Right kidney (tissue), 9 donors: ENCODE data around the gene SGPL1.
A peak's percentile ranks its signal among the peaks of the same experiment; 100 is the strongest.
"Not testable (repeated sequence)": the region's sequence is repeated elsewhere in the genome, so short reads cannot be mapped to it uniquely, and the experiment has no call there.

ENCODE experiments used
- DNase-seq: peaks from one replicate; pipeline ENCODE4 v3.0.0-alpha.2; 2016
- long read RNA-seq, 8 donors: transcript quantifications; one replicate each; lab custom pipeline, GENCODE V29; 2026

The SGPL1 gene
- long read RNA-seq, donor 1, full-length matches to known transcripts, result 1 of 1 reads
- long read RNA-seq, donor 1, partial matches to known transcripts, result 0 of 1 reads
- long read RNA-seq, donor 1, other reads (novel, unspliced or antisense), result 0 of 1 reads
- long read RNA-seq, donor 2, full-length matches to known transcripts, result 2 of 162 reads
- long read RNA-seq, donor 2, partial matches to known transcripts, result 154 of 162 reads
- long read RNA-seq, donor 2, other reads (novel, unspliced or antisense), result 6 of 162 reads
- long read RNA-seq, donor 3, partial matches to known transcripts, result 55 of 131 reads
- long read RNA-seq, donor 3, other reads (novel, unspliced or antisense), result 76 of 131 reads
- long read RNA-seq, donor 4, full-length matches to known transcripts, result 3 of 207 reads
- long read RNA-seq, donor 4, partial matches to known transcripts, result 70 of 207 reads
- long read RNA-seq, donor 4, other reads (novel, unspliced or antisense), result 134 of 207 reads
- long read RNA-seq, donor 5, full-length matches to known transcripts, result 1 of 306 reads
- long read RNA-seq, donor 5, partial matches to known transcripts, result 296 of 306 reads
- long read RNA-seq, donor 5, other reads (novel, unspliced or antisense), result 9 of 306 reads
- long read RNA-seq, donor 6, full-length matches to known transcripts, result 1 of 1 reads
- long read RNA-seq, donor 6, partial matches to known transcripts, result 0 of 1 reads
- long read RNA-seq, donor 6, other reads (novel, unspliced or antisense), result 0 of 1 reads
- long read RNA-seq, donor 7, full-length matches to known transcripts, result 3 of 462 reads
- long read RNA-seq, donor 7, partial matches to known transcripts, result 196 of 462 reads
- long read RNA-seq, donor 7, other reads (novel, unspliced or antisense), result 263 of 462 reads
- long read RNA-seq, donor 8, full-length matches to known transcripts, result 6 of 219 reads
- long read RNA-seq, donor 8, partial matches to known transcripts, result 87 of 219 reads
- long read RNA-seq, donor 8, other reads (novel, unspliced or antisense), result 126 of 219 reads

DNA sequence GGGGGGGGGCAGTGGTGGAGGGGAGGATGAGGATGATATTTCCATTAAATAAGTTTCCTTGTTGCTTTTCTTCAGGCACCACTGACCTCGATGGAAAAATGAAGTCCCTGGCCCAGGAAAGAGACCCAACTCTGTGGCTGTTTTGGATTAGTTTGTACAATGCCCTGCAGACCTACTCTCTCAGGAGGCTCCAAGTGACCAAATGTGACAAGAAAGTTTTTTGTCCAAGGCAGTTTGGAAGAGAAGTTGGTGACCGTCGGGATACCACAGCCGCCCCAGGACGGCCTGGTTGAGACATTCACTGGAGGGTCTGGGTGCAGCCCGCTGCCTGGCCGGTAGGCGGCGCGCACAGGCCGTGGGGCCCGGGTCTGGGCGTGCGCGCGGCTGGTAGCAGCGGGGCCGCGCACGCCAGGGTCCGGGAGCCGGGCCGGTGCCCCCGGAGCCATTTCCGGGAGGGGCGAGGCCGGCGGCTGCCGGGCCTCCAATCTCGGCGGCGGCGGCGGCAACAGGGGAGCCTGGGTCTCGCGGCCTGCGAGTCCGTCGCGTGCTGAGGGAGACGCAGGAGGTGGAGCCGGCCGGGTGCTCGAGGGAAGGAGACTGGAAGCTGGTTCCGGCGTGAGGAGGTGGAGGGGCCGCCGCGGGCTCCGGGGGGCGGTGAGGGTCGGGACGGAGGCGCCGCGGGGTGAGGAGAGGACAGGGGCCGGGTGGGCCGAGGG, at the start of gene SGPL1:
TSS of gene SGPL1 (plus strand) at position 445 of the 716 bp plus-strand sequence. CDS start 906 bp downstream, outside the sequence.
- DNase-seq, result peak; percentile 91

DNA sequence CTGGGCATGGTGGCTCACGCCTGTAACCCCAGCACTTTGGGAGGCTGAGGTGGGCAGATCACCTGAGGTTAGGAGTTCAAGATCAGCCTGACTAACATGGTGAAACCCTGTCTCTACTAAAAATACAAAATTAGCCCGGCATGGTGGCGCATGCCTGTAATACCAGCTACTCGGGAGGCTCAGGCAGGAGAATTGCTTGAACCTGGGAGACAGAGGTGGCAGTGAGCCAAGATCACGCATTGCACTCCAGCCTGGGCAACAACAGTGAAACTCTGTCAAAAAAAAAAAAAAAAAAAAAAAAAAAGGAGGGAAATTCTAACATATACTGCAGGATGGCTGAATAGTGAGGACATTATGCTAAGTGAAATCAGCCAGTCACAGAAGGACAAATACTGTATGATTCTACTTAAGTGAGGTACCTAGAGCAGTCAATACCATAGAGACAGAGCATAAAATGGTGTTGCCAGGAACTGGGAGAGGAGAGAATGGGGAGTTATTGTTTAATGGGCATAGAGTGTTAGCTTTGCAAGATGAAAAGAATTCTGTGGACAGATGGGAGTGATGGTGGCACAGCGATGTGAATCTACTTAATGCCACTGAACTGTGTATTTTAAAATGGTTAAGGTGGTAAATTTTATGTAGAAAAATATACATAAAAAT, 47.6 kb upstream of the SGPL1 start:
- not testable (repeated sequence) for DNase-seq

DNA sequence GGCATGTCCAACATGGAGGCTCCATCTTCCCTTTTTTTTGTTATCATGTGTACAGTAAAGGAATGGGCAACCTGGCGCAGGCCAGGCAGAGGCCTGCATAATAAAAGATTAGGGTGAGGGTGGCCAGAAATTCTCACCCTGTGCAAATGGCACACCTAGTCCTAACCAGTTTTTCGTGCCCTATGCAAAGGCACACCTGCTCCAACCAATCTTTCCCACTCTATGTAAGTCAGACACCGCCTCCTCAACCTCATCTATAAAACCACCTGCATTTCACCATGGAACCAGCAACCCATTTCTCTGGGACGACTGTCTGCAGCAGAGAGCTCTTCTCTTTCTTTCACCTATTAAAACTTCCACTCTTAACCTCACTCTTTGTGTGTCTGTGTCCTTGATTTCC, 46.6 kb upstream of the SGPL1 start:
- no peak for DNase-seq

- no peak for DNase-seq
These were observed 45.7 kb upstream of the SGPL1 start for GRCh38 chr10:70770001-70770400.

- DNase-seq, result not testable (repeated sequence)
These were observed 45.2 kb upstream of the SGPL1 start for GRCh38 chr10:70770516-70770915.

GRCh38 chr10:70771311-70772194, 44.2 kb upstream of the SGPL1 start:
- DNase-seq, result no peak

GRCh38 chr10:70772627-70773026, 43.1 kb upstream of the SGPL1 start:
- DNase-seq, result no peak

DNA sequence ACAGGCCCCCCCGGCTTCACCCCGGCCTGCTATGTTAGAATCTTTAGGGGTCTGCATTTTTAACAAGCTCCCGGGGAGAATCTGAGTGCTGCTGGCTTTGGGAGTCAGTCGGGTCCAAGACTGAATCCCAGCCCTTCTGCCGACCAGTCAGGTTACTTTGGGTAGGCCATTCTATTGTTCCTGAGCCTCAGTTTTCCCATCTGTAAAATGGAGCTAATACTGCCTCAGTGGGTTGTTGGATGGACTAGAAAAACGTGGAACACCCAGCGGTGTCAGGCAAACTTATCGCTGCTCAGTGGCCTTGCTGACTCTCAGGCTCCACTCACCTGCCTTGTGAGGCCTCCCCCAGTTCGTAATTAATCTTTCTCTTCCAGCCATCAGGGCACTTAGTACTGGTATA, 42.3 kb upstream of the SGPL1 start:
- DNase-seq, result no peak

GRCh38 chr10:70773965-70774809, 41.6 kb upstream of the SGPL1 start:
- DNase-seq, result no peak

- no peak for DNase-seq
These were observed 40.7 kb upstream of the SGPL1 start for GRCh38 chr10:70774810-70775678.

- DNase-seq, result no peak
These were observed 39.9 kb upstream of the SGPL1 start for GRCh38 chr10:70775679-70776454.

GRCh38 chr10:70776455-70777005, 39.2 kb upstream of the SGPL1 start:
- DNase-seq, result no peak

DNA sequence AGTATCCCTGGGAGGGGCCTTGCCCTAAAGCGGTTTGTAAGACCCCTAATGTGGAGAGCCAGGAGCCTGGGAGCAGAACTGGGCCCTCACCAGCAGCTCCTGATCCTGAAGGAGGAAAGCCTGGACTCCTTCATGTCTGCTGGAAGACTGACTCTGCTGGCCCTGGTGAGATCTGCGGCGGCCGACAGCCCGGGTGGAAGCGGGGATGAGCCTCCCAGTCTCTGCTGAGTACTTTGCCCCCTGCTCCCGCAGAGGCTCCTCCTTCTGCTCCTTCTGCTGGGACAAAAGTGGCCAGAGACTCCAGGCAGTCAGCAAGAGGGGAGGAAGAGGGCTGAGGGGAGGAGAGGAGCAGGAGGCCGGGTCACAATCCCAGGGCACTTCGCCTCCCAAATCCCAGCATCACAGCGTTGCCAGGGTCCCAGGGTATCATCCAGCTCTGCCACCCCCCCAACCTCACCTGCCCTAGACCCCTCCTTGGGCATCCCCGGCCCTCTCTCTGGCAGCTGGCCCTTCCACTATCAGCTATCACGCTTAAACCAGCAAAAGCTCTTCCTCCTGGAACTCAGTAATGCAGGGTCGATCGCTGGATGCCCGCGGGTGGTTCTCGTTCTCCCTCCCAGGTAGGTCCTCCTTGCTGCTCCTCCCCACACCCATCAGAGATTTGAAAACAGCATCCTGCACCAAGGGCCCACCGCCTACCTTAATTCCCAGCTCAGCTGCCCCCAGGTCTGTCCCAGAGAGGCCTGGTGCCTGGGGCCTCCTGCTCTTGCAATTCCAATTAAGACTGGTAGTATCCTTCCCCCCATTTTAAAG, 38.5 kb upstream of the SGPL1 start:
- DNase-seq, result no peak

GRCh38 chr10:70778267-70778924, 37.4 kb upstream of the SGPL1 start:
- DNase-seq, result no peak

DNA sequence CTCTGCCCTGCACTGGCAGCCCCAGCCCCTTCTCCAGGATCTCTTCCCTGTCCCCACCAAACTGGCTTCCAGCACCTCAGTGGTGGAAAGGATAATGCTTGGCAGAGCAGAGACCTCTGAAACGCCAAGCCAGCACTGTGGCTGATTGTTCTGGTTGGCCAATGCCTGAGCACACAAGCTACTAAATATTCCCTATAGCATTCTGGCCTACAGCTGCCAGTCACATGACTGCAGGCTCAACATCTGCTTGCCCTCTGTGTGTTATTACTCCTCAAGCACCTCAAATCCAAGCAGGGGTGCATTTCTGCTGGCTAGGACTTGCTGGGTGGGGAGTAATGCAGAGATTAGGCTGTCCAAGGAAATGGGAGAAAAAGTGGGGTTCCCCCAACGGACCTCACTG, 36.7 kb upstream of the SGPL1 start:
- no peak for DNase-seq
